Activated T-cell treated with anti-CD3 and anti-CD28 coated beads, Interleukin-2, amount 50 U/mL, for 24 hours (primary cell): ENCODE measurements around the gene HEBP2.
"Not testable (repeated sequence)": the region's sequence is repeated elsewhere in the genome, so short reads cannot be mapped to it uniquely, and the experiment has no call there.

ENCODE experiments used
- DNase-seq: peaks from one replicate; pipeline ENCODE4 v3.0.0-alpha.2; 2020
- H3K27ac Mint-ChIP-seq: 2 replicates; pipeline ENCODE4 v1.8.0; 2020; ENCODE audit warnings: mild to moderate bottlenecking, mixed read lengths
- H3K27me3 Mint-ChIP-seq: 2 replicates; pipeline ENCODE4 v1.8.0; 2020; ENCODE audit warnings: mixed read lengths
- H3K36me3 Mint-ChIP-seq: 2 replicates; pipeline ENCODE4 v1.8.0; 2020; ENCODE audit warnings: low read depth, mixed read lengths
- H3K4me1 Mint-ChIP-seq: 2 replicates; pipeline ENCODE4 v1.8.0; 2020; ENCODE audit warnings: low read depth, mixed read lengths
- H3K4me3 Mint-ChIP-seq: 2 replicates; pipeline ENCODE4 v1.8.0; 2020; ENCODE audit warnings: mild to moderate bottlenecking, moderate library complexity, mixed read lengths
- H3K9me3 Mint-ChIP-seq: 2 replicates; pipeline ENCODE4 v1.8.0; 2020; ENCODE audit warnings: mixed read lengths

Gene HEBP2

DNA sequence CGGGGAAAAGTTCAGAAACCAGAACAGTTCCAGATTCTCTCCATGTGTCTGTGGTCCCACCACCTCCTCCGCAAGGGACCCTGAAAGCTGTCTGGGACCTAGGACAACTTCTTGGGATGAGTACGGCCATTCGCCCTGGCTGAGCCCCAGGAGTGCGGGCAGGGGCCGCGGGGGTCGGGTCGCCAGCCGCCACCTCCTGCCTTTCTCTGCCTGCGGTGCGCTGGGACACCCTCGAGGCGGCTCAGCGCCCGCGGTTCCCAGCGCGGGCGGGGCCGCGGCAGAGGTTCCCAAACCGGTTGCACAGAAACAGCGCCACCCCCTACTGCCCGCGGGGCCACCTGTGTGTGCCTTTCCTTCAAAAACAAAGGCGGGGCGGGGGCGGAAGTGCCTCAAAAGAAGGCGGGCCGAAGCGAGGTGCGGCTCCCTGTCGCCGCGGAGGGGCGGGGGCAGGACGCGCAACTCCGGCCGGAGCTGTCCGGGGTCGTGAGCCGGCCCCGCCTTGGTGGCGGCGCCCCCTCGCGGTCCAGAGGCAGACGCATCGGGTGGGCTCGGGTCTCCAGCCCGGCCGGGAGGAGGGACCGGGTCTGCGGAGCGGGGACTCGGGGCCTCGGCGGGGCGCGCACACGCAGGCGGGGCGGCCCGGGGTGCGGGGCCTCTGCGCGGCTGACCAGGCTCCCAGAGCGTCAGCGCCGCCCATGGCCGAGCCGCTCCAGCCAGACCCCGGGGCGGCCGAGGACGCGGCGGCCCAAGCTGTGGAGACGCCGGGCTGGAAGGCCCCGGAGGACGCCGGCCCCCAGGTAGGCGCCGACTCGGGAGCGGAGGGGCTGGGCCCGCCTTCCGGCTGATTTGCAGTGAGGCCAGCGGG is at the start of gene HEBP2:
TSS of gene HEBP2 (plus strand) at position 423 of the 865 bp plus-strand sequence. CDS start at position 696, 273 bp downstream.
- peak within 1 kb of the TSS; percentile 75 for H3K4me3 Mint-ChIP-seq
- H3K4me1 Mint-ChIP-seq = peaks cover 9% of the 10 kb centered on the region
- no peaks in the 10 kb centered on the region for H3K9me3 Mint-ChIP-seq
- peaks cover 7% of the 10 kb centered on the region for H3K36me3 Mint-ChIP-seq
- H3K27ac Mint-ChIP-seq = no peak within 1 kb of the TSS
- H3K27me3 Mint-ChIP-seq = peaks cover 6% of the 10 kb centered on the region
- DNase-seq = peak; percentile 84

- Mint-ChIP-seq H3K36me3 (no peaks in the 10 kb centered on the region), H3K4me1 (no peaks in the 10 kb centered on the region), H3K27ac (no peak overlapping the region), H3K9me3 (no peaks in the 10 kb centered on the region), H3K27me3 (peaks cover 26% of the 10 kb centered on the region), H3K4me3 (no peak overlapping the region)
- no peak for DNase-seq
These were observed 46.1 kb upstream of the HEBP2 start for GRCh38 chr6:138357928-138358327.

DNA sequence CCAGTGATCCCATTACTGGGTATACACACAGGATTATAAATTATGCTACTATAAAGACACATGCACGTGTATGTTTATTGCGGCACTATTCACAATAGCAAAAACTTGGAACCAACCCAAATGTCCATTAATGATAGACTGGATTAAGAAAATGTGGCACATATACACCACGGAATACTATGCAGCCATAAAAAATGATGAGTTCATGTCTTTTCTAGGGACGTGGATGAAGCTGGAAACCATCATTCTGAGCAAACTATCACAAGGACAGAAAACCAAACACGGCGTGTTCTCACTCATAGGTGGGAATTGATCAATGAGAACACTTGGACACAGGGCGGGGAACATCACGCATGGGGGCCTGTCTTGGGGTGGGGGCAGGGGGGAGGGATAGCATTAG is 35.3 kb upstream of the HEBP2 start:
- H3K4me1 Mint-ChIP-seq, H3K36me3 Mint-ChIP-seq, DNase-seq, H3K4me3 Mint-ChIP-seq, H3K9me3 Mint-ChIP-seq, H3K27ac Mint-ChIP-seq: not testable (repeated sequence)
- H3K27me3 Mint-ChIP-seq = peaks cover 45% of the 10 kb centered on the region

DNA sequence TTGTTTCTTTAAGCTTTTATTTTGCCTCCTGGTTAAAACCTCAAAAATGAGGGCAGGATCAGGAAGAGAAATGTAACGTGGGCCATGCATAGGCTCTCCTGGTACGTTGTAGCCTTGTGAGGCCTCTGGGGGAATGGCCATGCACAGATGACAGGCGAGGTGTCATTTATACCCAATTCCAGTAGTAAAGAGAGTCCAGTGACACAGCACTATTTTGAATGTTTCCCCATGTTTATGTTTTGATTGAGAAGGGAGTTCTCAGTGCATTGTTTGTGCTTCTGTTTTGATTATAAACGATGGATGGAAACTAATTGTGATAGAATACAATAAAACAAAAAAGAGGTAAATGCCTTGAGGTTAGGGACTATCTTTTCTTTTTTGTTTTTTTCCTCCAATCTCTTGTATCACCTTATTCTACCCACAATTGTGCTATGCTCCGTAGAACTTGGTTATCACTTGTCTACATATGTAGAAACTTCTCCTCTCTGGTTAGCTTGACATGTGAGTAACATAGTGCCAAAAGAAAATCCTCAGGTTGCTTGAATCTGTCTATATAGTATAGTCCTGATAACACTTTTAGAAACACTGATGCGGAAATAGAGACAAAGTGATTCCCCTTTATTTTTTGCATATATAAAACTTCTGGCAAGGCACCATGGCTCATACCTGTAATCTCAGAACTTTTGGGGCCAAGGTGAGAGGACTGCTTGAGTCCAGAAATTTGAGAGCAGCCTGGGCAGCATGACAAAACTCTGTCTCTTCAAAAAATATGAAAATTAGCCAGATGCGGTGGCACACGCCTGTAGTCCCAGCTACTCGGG is 33.2 kb upstream of the HEBP2 start:
- Mint-ChIP-seq H3K4me1 (peaks cover 2% of the 10 kb centered on the region), H3K27me3 (peaks cover 29% of the 10 kb centered on the region), H3K36me3 (no peaks in the 10 kb centered on the region), H3K27ac (no peak overlapping the region), H3K4me3 (no peak overlapping the region), H3K9me3 (no peaks in the 10 kb centered on the region)
- no peak for DNase-seq

GRCh38 chr6:138371452-138371711 is 32.6 kb upstream of the HEBP2 start:
- Mint-ChIP-seq H3K27ac (no peak overlapping the region), H3K27me3 (peaks cover 24% of the 10 kb centered on the region), H3K4me1 (peaks cover 2% of the 10 kb centered on the region), H3K36me3 (no peaks in the 10 kb centered on the region), H3K4me3 (no peak overlapping the region), H3K9me3 (no peaks in the 10 kb centered on the region)
- DNase-seq = no peak

GRCh38 chr6:138371720-138372119 is 32.3 kb upstream of the HEBP2 start:
- H3K4me3 Mint-ChIP-seq = no peak overlapping the region
- no peak for DNase-seq
- H3K27me3 Mint-ChIP-seq = peaks cover 21% of the 10 kb centered on the region
- H3K27ac Mint-ChIP-seq = no peak overlapping the region
- no peaks in the 10 kb centered on the region for H3K36me3 Mint-ChIP-seq
- peaks cover 2% of the 10 kb centered on the region for H3K4me1 Mint-ChIP-seq
- no peaks in the 10 kb centered on the region for H3K9me3 Mint-ChIP-seq

DNA sequence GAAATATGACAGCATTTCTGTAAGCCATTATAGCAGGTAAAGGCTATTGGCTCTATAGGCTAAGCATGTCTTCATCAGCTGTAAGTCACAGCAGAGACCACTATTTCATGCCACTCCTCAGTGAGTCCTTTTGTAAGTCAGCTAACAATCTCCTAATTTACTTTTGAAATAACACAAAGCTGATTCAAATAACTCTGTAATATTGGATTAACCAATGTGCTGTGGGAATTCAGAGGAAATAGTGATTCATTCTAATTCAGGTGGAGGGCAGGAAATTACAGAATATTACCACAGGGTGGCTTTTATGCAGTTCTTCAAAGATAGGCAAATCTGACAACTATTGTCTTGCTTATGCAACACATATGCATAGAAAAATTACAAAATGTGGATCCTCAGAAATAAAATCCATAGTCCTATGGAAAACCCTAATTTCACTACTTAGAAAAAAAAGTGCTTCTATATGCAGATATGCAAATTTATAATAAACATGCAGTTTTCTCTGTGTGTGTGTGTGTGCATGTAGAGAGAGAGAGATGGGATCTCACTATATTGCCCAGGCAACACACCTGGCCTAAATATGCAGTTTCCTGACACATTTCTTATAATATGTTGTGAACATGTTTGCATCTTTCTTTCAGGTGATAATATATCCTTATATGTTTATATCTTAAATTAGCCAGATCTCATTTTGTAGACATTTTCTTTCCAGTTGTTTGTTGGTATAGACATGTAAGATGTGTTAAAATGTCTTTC is 31.1 kb upstream of the HEBP2 start:
- no peak overlapping the region for H3K4me3 Mint-ChIP-seq

DNA sequence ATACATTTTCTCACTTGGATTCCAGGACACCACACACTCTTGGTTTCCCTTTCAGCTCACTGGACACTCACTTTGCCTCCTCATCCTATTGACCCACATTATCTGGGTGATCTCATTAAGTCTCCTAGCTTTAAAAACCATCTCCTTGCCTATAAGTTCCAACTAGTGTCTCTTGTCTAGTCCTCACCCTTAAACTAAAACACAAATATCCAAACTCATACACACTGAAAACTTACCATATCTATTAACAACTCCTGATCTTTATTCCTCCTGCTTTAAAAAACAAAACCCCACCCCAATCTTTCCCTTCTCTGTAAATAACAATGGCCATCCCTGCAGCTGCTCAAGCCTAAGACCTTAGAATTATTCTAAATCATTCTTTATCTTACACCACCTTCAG is 29.8 kb upstream of the HEBP2 start:
- no peak overlapping the region for H3K4me3 Mint-ChIP-seq
- no peaks in the 10 kb centered on the region for H3K36me3 Mint-ChIP-seq
- H3K27me3 Mint-ChIP-seq = peaks cover 3% of the 10 kb centered on the region
- no peaks in the 10 kb centered on the region for H3K9me3 Mint-ChIP-seq
- peaks cover 2% of the 10 kb centered on the region for H3K4me1 Mint-ChIP-seq
- no peak overlapping the region for H3K27ac Mint-ChIP-seq
- DNase-seq = no peak

More for the DNA sequence above, 31.1 kb upstream of the HEBP2 start:
- no peak for DNase-seq
- peaks cover 11% of the 10 kb centered on the region for H3K27me3 Mint-ChIP-seq
- no peaks in the 10 kb centered on the region for H3K9me3 Mint-ChIP-seq
- H3K4me1 Mint-ChIP-seq = peaks cover 2% of the 10 kb centered on the region
- H3K36me3 Mint-ChIP-seq = no peaks in the 10 kb centered on the region
- H3K27ac Mint-ChIP-seq = no peak overlapping the region

DNA sequence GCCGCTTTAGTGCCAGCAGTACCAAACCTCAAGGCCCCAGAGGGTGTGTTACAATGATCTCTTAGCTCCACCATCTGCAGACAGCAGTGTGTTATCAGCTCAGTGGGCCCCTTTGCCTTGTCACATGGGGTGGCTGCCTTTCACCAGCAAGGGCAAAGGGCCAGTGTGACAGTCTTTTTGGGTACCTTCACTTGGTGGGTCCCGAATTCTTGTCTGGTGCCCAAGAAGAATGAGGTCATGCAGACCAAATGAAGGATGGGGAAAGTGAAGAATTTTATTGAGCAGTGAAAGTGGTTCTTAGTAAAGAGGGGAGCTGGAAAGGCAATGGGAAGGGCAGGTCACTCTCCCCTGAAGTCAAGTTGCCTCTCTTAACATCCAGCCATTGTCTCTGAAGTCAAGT is 29.2 kb upstream of the HEBP2 start:
- Mint-ChIP-seq H3K9me3 (no peaks in the 10 kb centered on the region), H3K4me3 (no peak overlapping the region), H3K36me3 (no peaks in the 10 kb centered on the region), H3K4me1 (peaks cover 2% of the 10 kb centered on the region), H3K27me3 (peaks cover 2% of the 10 kb centered on the region), H3K27ac (no peak overlapping the region)
- no peak for DNase-seq

DNA sequence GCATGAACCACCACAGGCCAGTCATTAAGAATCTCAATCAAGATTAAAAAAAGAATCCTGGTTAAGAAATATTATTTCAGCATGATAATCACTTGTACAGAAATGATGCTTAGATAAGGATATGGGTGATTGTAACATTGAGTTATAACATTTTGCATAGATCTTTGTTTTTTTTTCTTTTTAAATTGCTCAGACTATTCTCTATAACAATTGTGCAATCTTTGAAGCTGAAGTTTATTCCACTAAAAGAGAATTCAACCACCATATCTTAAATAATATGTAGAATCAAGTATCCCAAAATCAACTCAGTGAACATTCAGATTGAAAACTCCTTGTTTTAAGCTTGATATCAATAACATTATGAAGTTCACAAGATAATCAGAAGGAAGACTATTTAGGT is 27.0 kb upstream of the HEBP2 start:
- H3K4me1 Mint-ChIP-seq = peaks cover 2% of the 10 kb centered on the region
- no peak overlapping the region for H3K4me3 Mint-ChIP-seq
- no peak overlapping the region for H3K27ac Mint-ChIP-seq
- DNase-seq = no peak
- H3K36me3 Mint-ChIP-seq = no peaks in the 10 kb centered on the region
- H3K9me3 Mint-ChIP-seq = no peaks in the 10 kb centered on the region
- H3K27me3 Mint-ChIP-seq = no peaks in the 10 kb centered on the region

DNA sequence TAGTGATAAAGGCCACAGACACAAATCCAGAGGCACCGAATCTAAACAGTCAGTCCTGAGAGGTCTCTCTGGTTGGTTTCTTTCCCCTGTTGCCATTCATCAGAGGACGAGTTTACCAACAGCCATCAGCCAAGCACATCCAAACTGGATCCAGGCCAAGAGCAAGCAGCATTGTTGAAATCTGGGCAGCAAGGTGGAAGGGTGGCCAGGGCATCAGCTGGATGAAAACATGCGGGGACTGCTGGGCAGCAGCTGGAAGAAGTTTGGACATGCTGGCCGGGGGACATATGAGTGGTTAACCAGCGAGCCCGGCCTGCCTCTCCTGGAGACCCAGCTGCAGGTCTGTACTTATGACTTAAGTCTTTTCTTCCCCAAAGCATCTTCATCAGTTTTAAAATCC is 26.2 kb upstream of the HEBP2 start, which contains the start of gene SMIM28:
TSS of gene SMIM28 (plus strand) at position 62 of the 400 bp plus-strand sequence. CDS start at position 230, 168 bp downstream.
- no peak for DNase-seq
- no peaks in the 10 kb centered on the region for H3K4me1 Mint-ChIP-seq
- H3K4me3 Mint-ChIP-seq = no peak within 1 kb of the TSS
- no peaks in the 10 kb centered on the region for H3K9me3 Mint-ChIP-seq
- no peaks in the 10 kb centered on the region for H3K36me3 Mint-ChIP-seq
- no peaks in the 10 kb centered on the region for H3K27me3 Mint-ChIP-seq
- no peak within 1 kb of the TSS for H3K27ac Mint-ChIP-seq

- Mint-ChIP-seq H3K27ac (no peak overlapping the region), H3K27me3 (no peaks in the 10 kb centered on the region), H3K4me1 (no peaks in the 10 kb centered on the region), H3K36me3 (no peaks in the 10 kb centered on the region), H3K9me3 (no peaks in the 10 kb centered on the region), H3K4me3 (no peak overlapping the region)
- no peak for DNase-seq
These were observed 25.6 kb upstream of the HEBP2 start for GRCh38 chr6:138378463-138378862.

- Mint-ChIP-seq H3K27ac (no peak overlapping the region), H3K4me1 (no peaks in the 10 kb centered on the region), H3K9me3 (no peaks in the 10 kb centered on the region), H3K27me3 (no peaks in the 10 kb centered on the region), H3K4me3 (no peak overlapping the region), H3K36me3 (no peaks in the 10 kb centered on the region)
- no peak for DNase-seq
These were observed 21.3 kb upstream of the HEBP2 start for GRCh38 chr6:138382498-138383265.

DNA sequence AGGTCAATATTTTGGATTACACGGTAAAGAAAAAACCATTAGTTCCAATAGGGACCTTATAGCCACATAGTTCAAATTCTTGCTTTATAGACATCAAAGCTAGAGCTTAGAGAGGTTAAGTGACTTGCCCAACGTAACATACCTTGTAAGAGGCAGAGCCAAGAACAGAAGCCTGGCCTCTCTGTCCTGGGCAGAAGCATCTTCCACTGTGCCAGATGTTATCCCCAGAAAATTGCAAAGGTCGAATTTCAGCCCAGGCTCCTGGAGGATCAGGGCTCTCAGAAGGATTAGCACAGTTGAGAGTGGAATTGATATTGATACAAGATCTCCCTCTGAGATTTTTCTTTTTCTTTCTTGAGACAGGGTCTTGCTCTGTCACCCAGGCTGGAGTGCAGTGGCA is 20.2 kb upstream of the HEBP2 start:
- Mint-ChIP-seq H3K27ac (no peak overlapping the region), H3K4me3 (no peak overlapping the region), H3K36me3 (no peaks in the 10 kb centered on the region), H3K9me3 (no peaks in the 10 kb centered on the region), H3K27me3 (peaks cover 3% of the 10 kb centered on the region), H3K4me1 (no peaks in the 10 kb centered on the region)
- DNase-seq = no peak
